ENCODE measurements around the gene PCNX1. TPM values are rescaled to one million over a fixed set of nuclear protein-coding genes. Genes with fewer than 3 reads are reported as not detected.
A peak's percentile ranks its signal among the peaks of the same experiment; 100 is the strongest.

Gene PCNX1
- total and polyA plus RNA-seq, 9 of the 15 experiments (the other 6 are each of a cell fraction or from before 2014, with no cell fraction given): 0.30 to 4.5 (median 2.3) TPM

DNA sequence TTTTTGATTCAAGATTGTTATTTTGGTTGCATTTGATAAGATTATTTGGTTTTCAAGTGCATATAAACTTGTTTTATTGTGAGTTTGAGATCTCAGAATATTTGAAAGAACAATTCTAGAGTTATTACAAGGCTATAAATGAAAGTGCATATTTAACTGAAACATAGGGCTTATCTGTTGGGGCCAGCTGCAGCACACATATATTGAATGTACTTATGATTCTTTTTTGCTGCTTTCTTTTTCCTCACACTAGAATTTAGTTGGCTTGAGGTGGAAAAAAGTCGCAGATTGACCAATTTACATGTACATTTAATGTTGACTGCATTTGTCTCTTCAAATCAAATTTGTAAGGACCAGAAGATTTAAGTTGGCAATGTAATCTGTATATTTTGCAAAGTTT is 88.0 kb downstream of the PCNX1 start:
- Histone ChIP-seq H3K4me3 (no peak overlapping the region), H3K4me2 (ENCODE audit: insufficient read depth, low read length) (no peak overlapping the region; the same call in 1 of the 2 replicates), H3K9me3 (replicated peaks; ENCODE audit: control insufficient read depth, insufficient read depth, low read depth, low read length) (no peaks in the 10 kb centered on the region), H3K79me2 (ENCODE audit: control insufficient read depth, insufficient read depth, low read length) (no peaks in the 10 kb centered on the region), H4K20me1 (replicated peaks; ENCODE audit: control insufficient read depth, insufficient read depth, low read length) (no peaks in the 10 kb centered on the region), H2AFZ (ENCODE audit: low read depth, low read length) (peak overlapping the region; percentile 48), H3K4me1 (replicated peaks in 1 of 2; ENCODE audit: control insufficient read depth in 2 of 2, insufficient read depth in 2 of 2, low read length in 2 of 2) (peaks cover 0 to 6% of the 10 kb centered on the region in 2 experiments; a peak in 2 of 5 replicates), H3K27ac (ENCODE audit: extremely low read depth, low read depth, low read length) (peak overlapping the region; percentile 6; the same call in 1 of the 3 replicates), H3K9me1 (ENCODE audit: control insufficient read depth, insufficient read depth, low read length) (no peaks in the 10 kb centered on the region), H3K27me3 (ENCODE audit: control insufficient read depth in 2 of 2, insufficient read depth in 2 of 2, low read length in 2 of 2) (no peaks in the 10 kb centered on the region), H3K36me3 (ENCODE audit: control insufficient read depth, insufficient read depth, low read length) (no peaks in the 10 kb centered on the region), H3K9ac (ENCODE audit: insufficient read depth in 1 of 2, low read depth in 2 of 2, low read length in 2 of 2) (no peak overlapping the region)
- intact Hi-C loops (cut with micrococcal nuclease): no loop called here
- DNase-seq (ENCODE audit: extremely low read depth in 1 of 4, low spot score in 3 of 4) (peak in 1 of 4 experiments; percentile 3), ATAC-seq (no peak), FAIRE-seq (no peak)
- POLR2A ChIA-PET: no interaction called here
- BruUV-seq (replicated peaks): no TSS peak
- TF ChIP-seq ZNF124 (CRISPR knock-in tag; IDR thresholded peaks at IDR 0.05) (no peak), TAL1 (IDR thresholded peaks at IDR 0.05) (0 out of 2 replicates have a peak, but pooled peaks have one; percentile 8)
- CTCF ChIA-PET (ENCODE audit: low intra/inter-chr PET ratio): no interaction called here
- in situ Hi-C loops (cut with MboI): no loop called here
- 0% methylated on average over 1 of the region's 1 CpG for WGBS (ENCODE audit: insufficient coverage, low coverage, missing lambda C conversion rate)

DNA sequence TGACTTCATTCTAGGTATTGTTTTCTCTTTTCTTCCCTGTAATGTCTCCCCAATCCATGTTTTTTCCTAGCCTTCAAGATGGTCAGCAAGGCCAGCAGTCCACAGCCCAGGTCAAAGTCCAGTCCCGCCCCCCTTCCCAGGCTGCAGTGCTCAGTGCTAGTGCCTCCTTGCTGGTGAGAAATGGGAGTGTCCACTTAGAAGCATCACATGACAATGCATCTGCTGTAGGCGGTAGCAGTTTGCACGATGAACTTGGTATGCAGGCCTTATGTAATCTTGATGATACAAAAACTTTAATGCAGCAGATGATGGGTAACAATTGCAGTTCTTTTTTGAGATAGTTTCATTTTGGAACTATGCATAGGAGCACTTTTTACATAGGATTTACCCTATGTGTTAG is 88.4 kb downstream of the PCNX1 start:
- Histone ChIP-seq H3K9me1 (ENCODE audit: control insufficient read depth, insufficient read depth, low read length) (no peaks in the 10 kb centered on the region), H3K9ac (ENCODE audit: insufficient read depth in 1 of 2, low read depth in 2 of 2, low read length in 2 of 2) (no peak overlapping the region), H3K27me3 (ENCODE audit: control insufficient read depth in 2 of 2, insufficient read depth in 2 of 2, low read length in 2 of 2) (no peaks in the 10 kb centered on the region), H3K4me2 (ENCODE audit: insufficient read depth, low read length) (no peak overlapping the region; the same call in 1 of the 2 replicates), H3K4me3 (no peak overlapping the region), H3K4me1 (replicated peaks in 1 of 2; ENCODE audit: control insufficient read depth in 2 of 2, insufficient read depth in 2 of 2, low read length in 2 of 2) (peaks cover 0 to 6% of the 10 kb centered on the region in 2 experiments; a peak in 2 of 5 replicates), H2AFZ (ENCODE audit: low read depth, low read length) (peak overlapping the region; percentile 48), H3K79me2 (ENCODE audit: control insufficient read depth, insufficient read depth, low read length) (no peaks in the 10 kb centered on the region), H3K9me3 (replicated peaks; ENCODE audit: control insufficient read depth, insufficient read depth, low read depth, low read length) (no peaks in the 10 kb centered on the region), H3K36me3 (ENCODE audit: control insufficient read depth, insufficient read depth, low read length) (no peaks in the 10 kb centered on the region), H4K20me1 (replicated peaks; ENCODE audit: control insufficient read depth, insufficient read depth, low read length) (no peaks in the 10 kb centered on the region), H3K27ac (ENCODE audit: extremely low read depth, low read depth, low read length) (no peak overlapping the region)
- POLR2A ChIA-PET: no interaction called here
- BruUV-seq (replicated peaks): no TSS peak
- FAIRE-seq: no peak
- DNase-seq (ENCODE audit: extremely low read depth in 1 of 4, low spot score in 3 of 4): peak in 3 of 4 experiments; percentile 9 to 64 (median 25)
- peak; percentile 97 for ATAC-seq
- intact Hi-C loops (cut with micrococcal nuclease): no loop called here
- CTCF ChIA-PET (ENCODE audit: low intra/inter-chr PET ratio): no interaction called here
- 14% methylated on average over 3 of the region's 3 CpGs for WGBS (ENCODE audit: insufficient coverage, low coverage, missing lambda C conversion rate)
- in situ Hi-C loops (cut with MboI): no loop called here
- TF ChIP-seq, protein P1, sequence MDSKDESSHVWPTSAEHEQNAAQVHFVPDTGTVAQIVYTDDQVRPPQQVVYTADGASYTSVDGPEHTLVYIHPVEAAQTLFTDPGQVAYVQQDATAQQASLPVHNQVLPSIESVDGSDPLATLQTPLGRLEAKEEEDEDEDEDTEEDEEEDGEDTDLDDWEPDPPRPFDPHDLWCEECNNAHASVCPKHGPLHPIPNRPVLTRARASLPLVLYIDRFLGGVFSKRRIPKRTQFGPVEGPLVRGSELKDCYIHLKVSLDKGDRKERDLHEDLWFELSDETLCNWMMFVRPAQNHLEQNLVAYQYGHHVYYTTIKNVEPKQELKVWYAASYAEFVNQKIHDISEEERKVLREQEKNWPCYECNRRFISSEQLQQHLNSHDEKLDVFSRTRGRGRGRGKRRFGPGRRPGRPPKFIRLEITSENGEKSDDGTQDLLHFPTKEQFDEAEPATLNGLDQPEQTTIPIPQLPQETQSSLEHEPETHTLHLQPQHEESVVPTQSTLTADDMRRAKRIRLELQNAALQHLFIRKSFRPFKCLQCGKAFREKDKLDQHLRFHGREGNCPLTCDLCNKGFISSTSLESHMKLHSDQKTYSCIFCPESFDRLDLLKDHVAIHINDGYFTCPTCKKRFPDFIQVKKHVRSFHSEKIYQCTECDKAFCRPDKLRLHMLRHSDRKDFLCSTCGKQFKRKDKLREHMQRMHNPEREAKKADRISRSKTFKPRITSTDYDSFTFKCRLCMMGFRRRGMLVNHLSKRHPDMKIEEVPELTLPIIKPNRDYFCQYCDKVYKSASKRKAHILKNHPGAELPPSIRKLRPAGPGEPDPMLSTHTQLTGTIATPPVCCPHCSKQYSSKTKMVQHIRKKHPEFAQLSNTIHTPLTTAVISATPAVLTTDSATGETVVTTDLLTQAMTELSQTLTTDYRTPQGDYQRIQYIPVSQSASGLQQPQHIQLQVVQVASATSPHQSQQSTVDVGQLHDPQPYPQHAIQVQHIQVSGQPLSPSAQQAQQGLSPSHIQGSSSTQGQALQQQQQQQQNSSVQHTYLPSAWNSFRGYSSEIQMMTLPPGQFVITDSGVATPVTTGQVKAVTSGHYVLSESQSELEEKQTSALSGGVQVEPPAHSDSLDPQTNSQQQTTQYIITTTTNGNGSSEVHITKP (IDR thresholded peaks at IDR 0.05; ENCODE audit: partially characterized antibody): peak; percentile 52
- TF ChIP-seq RAD51 (IDR thresholded peaks at IDR 0.05; ENCODE audit: borderline replicate concordance, low read depth) (peak; percentile 73; the same call in 1 of the 2 replicates), ATF1 (CRISPR knock-in tag; IDR thresholded peaks at IDR 0.05) (no peak), ATF1 (tag; IDR thresholded peaks at IDR 0.05) (0 out of 2 replicates have a peak, but pooled peaks have one; percentile 14), PCBP2 (IDR thresholded peaks at IDR 0.05; ENCODE audit: low read depth, low read length, poor library complexity, severe bottlenecking) (no peak)
- TF ChIP-seq, protein P2, sequence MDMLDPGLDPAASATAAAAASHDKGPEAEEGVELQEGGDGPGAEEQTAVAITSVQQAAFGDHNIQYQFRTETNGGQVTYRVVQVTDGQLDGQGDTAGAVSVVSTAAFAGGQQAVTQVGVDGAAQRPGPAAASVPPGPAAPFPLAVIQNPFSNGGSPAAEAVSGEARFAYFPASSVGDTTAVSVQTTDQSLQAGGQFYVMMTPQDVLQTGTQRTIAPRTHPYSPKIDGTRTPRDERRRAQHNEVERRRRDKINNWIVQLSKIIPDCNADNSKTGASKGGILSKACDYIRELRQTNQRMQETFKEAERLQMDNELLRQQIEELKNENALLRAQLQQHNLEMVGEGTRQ (CRISPR knock-in tag; IDR thresholded peaks at IDR 0.05): peak; percentile 82
- TF ChIP-seq, protein P3, sequence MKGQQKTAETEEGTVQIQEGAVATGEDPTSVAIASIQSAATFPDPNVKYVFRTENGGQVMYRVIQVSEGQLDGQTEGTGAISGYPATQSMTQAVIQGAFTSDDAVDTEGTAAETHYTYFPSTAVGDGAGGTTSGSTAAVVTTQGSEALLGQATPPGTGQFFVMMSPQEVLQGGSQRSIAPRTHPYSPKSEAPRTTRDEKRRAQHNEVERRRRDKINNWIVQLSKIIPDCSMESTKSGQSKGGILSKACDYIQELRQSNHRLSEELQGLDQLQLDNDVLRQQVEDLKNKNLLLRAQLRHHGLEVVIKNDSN (CRISPR knock-in tag; IDR thresholded peaks at IDR 0.05): peak; percentile 61; the same call in 1 of the 2 replicates
